ENCODE measurements around the gene AK4. TPM values are rescaled to one million over a fixed set of nuclear protein-coding genes. Genes with fewer than 3 reads are reported as not detected.

Gene AK4
- polyA plus RNA-seq, 3 donors, result 4.3 to 9.9 (median 6.7) TPM

DNA sequence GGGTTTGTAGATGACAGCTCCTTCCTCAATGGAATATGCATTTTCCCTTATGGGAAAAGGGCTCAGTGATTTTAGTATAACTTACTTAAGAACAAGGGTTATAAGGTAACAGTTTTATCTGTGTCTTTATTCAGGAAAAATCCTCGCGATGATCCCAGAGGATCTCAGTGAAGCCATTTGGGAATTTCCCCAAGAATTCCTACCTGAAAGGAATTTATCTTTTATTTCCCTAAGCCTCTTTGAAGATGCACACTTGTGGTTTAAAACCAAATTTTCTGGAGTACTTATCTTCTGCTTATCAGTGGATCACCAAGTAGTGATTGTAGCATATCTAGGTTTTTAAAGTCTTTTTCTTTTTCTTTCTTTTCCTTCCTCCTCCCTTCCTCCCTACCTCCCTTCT, 58.8 kb downstream of the AK4 start:
- Histone ChIP-seq H3K79me2 (ENCODE audit: insufficient read depth, low read length) (no peaks in the 10 kb centered on the region), H3K9me3 (replicated peaks in 1 of 2; ENCODE audit: control insufficient read depth in 1 of 2, insufficient read depth in 1 of 2, low read length in 2 of 2) (no peaks in the 10 kb centered on the region), H3K9ac (ENCODE audit: insufficient read depth, low read length, poor library complexity, severe bottlenecking) (no peak overlapping the region), H3K36me3 (replicated peaks in 1 of 2; ENCODE audit: control insufficient read depth in 1 of 2, insufficient read depth in 2 of 2, low read length in 2 of 2) (no peaks in the 10 kb centered on the region), H3K27me3 (ENCODE audit: control insufficient read depth in 2 of 2, insufficient read depth in 2 of 2, low read length in 2 of 2) (no peaks in the 10 kb centered on the region), H4K20me1 (ENCODE audit: insufficient read depth, low read length) (no peaks in the 10 kb centered on the region), H3K27ac (ENCODE audit: low read depth in 1 of 2, low read length in 2 of 2) (no peak overlapping the region), H3K4me3 (replicated peaks in 1 of 3; ENCODE audit: low read depth in 2 of 3, low read length in 3 of 3) (no peak overlapping the region), H3K4me2 (replicated peaks; ENCODE audit: extremely low read depth, low read length, poor library complexity, severe bottlenecking) (no peak overlapping the region), H3K4me1 (ENCODE audit: control insufficient read depth in 1 of 2, insufficient read depth in 2 of 2, low read length in 2 of 2) (peaks cover 21 to 24% of the 10 kb centered on the region in 2 donors), H2AFZ (ENCODE audit: insufficient read depth, low read depth, low read length, poor library complexity, severe bottlenecking) (no peak overlapping the region)
- H3K36me3 Mint-ChIP-seq, result peaks cover 0 to 1% of the 10 kb centered on the region in 2 donors
- intact Hi-C loops (cut with micrococcal nuclease), result loop anchor here in 1 of 2 donors (2.0 to 5.0 kb wide), 2 partner anchors 60 to 142 kb away; partner anchors contain the start of gene AK4
- no peak overlapping the region for H3K4me3 Mint-ChIP-seq
- TF ChIP-seq, protein P1, sequence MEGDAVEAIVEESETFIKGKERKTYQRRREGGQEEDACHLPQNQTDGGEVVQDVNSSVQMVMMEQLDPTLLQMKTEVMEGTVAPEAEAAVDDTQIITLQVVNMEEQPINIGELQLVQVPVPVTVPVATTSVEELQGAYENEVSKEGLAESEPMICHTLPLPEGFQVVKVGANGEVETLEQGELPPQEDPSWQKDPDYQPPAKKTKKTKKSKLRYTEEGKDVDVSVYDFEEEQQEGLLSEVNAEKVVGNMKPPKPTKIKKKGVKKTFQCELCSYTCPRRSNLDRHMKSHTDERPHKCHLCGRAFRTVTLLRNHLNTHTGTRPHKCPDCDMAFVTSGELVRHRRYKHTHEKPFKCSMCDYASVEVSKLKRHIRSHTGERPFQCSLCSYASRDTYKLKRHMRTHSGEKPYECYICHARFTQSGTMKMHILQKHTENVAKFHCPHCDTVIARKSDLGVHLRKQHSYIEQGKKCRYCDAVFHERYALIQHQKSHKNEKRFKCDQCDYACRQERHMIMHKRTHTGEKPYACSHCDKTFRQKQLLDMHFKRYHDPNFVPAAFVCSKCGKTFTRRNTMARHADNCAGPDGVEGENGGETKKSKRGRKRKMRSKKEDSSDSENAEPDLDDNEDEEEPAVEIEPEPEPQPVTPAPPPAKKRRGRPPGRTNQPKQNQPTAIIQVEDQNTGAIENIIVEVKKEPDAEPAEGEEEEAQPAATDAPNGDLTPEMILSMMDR (IDR thresholded peaks at IDR 0.05), result no peak
- H3K27me3 Mint-ChIP-seq (ENCODE audit: low read depth in 3 of 3), result no peaks in the 10 kb centered on the region
- peaks cover 29% of the 10 kb centered on the region for H3K4me1 Mint-ChIP-seq
- no peak for DNase-seq
- no peaks in the 10 kb centered on the region for H3K9me3 Mint-ChIP-seq
- peak overlapping the region in 2 of 7 donors; percentile 32 to 33 for H3K27ac Mint-ChIP-seq
- no CpG with 5 or more reads among the region's 2 CpGs for WGBS (ENCODE audit: insufficient coverage)

GRCh38 chr1:65207317-65207716, 59.3 kb downstream of the AK4 start:
- H3K27ac Mint-ChIP-seq, result peak overlapping the region in 4 of 7 donors; percentile 29 to 63 (median 39)
- no peaks in the 10 kb centered on the region for H3K27me3 Mint-ChIP-seq (ENCODE audit: low read depth in 3 of 3)
- H3K4me1 Mint-ChIP-seq, result peaks cover 29% of the 10 kb centered on the region

More at GRCh38 chr1:65207317-65207716, 59.3 kb downstream of the AK4 start:
- Histone ChIP-seq H3K79me2 (ENCODE audit: insufficient read depth, low read length) (no peaks in the 10 kb centered on the region), H3K4me2 (replicated peaks; ENCODE audit: extremely low read depth, low read length, poor library complexity, severe bottlenecking) (no peak overlapping the region), H3K27ac (ENCODE audit: low read depth in 1 of 2, low read length in 2 of 2) (no peak overlapping the region), H3K27me3 (ENCODE audit: control insufficient read depth in 2 of 2, insufficient read depth in 2 of 2, low read length in 2 of 2) (no peaks in the 10 kb centered on the region), H3K9ac (ENCODE audit: insufficient read depth, low read length, poor library complexity, severe bottlenecking) (no peak overlapping the region), H2AFZ (ENCODE audit: insufficient read depth, low read depth, low read length, poor library complexity, severe bottlenecking) (no peak overlapping the region), H3K36me3 (replicated peaks in 1 of 2; ENCODE audit: control insufficient read depth in 1 of 2, insufficient read depth in 2 of 2, low read length in 2 of 2) (no peaks in the 10 kb centered on the region), H3K4me1 (ENCODE audit: control insufficient read depth in 1 of 2, insufficient read depth in 2 of 2, low read length in 2 of 2) (peaks cover 21 to 24% of the 10 kb centered on the region in 2 donors), H3K4me3 (replicated peaks in 1 of 3; ENCODE audit: low read depth in 2 of 3, low read length in 3 of 3) (no peak overlapping the region), H3K9me3 (replicated peaks in 1 of 2; ENCODE audit: control insufficient read depth in 1 of 2, insufficient read depth in 1 of 2, low read length in 2 of 2) (no peaks in the 10 kb centered on the region), H4K20me1 (ENCODE audit: insufficient read depth, low read length) (no peaks in the 10 kb centered on the region)
- Mint-ChIP-seq H3K9me3 (no peaks in the 10 kb centered on the region), H3K36me3 (peaks cover 0 to 3% of the 10 kb centered on the region in 2 donors), H3K4me3 (peak overlapping the region in 1 of 2 donors; percentile 59)
- no CpG with 5 or more reads among the region's 4 CpGs for WGBS (ENCODE audit: insufficient coverage)
- TF ChIP-seq, protein P1 (IDR thresholded peaks at IDR 0.05), result no peak
- no peak for DNase-seq
- intact Hi-C loops (cut with micrococcal nuclease), result loop anchor here in 1 of 2 donors (2.0 to 5.0 kb wide), 2 partner anchors 60 to 143 kb away; partner anchors contain the start of gene AK4

All from CD14-positive monocyte (primary cell).